Parathyroid adenoma (tissue), 2 donors: ENCODE measurements around the gene GPRC5B.

Experiments used
- H2AFZ ChIP-seq: fragments of 300-600 bp; sonication (generic); one replicate; pipeline ENCODE4 v1.7.0; 2017; ENCODE audit warnings: antibody characterized with exemption, mild to moderate bottlenecking
- H3K27ac ChIP-seq: fragments of 300-600 bp; sonication (generic); one replicate; pipeline ENCODE4 v1.7.0; 2017
- H3K27me3 ChIP-seq: fragments of 300-600 bp; sonication (generic); one replicate; pipeline ENCODE4 v1.7.0; 2017; ENCODE audit warnings: low read length; ENCODE audit not compliant: control insufficient read depth, insufficient read depth
- H3K36me3 ChIP-seq: fragments of 300-600 bp; sonication (generic); one replicate; pipeline ENCODE4 v1.7.0; 2017; ENCODE audit warnings: low read length; ENCODE audit not compliant: control insufficient read depth, insufficient read depth
- H3K4me1 ChIP-seq: fragments of 300-600 bp; sonication (generic); one replicate; pipeline ENCODE4 v1.7.0; 2017; ENCODE audit warnings: control low read depth
- H3K4me2 ChIP-seq: fragments of 300-600 bp; sonication (generic); one replicate; pipeline ENCODE4 v1.7.0; 2017; ENCODE audit warnings: low read length
- H3K4me3 ChIP-seq: fragments of 300-600 bp; sonication (generic); one replicate; pipeline ENCODE4 v1.7.0; 2017; ENCODE audit warnings: low read depth, low read length
- H3K79me2 ChIP-seq: fragments of 300-600 bp; sonication (generic); one replicate; pipeline ENCODE4 v1.7.0; 2017; ENCODE audit warnings: control low read depth
- H3K9ac ChIP-seq: fragments of 300-600 bp; sonication (generic); one replicate; pipeline ENCODE4 v1.7.0; 2017; ENCODE audit warnings: mild to moderate bottlenecking
- H3K9me3 ChIP-seq: fragments of 300-600 bp; sonication (generic); one replicate; pipeline ENCODE4 v1.7.0; 2017; ENCODE audit warnings: low read length; ENCODE audit not compliant: control insufficient read depth
- TF ChIP-seq, protein P1 (sequence below): fragments of 300-600 bp; sonication (generic); IDR thresholded peaks from one replicate; pipeline ENCODE4 v1.7.0; 2017; ENCODE audit warnings: antibody characterized with exemption, mild to moderate bottlenecking
- donor health status: primary hyperparathyroidism.

GPRC5B gene

DNA sequence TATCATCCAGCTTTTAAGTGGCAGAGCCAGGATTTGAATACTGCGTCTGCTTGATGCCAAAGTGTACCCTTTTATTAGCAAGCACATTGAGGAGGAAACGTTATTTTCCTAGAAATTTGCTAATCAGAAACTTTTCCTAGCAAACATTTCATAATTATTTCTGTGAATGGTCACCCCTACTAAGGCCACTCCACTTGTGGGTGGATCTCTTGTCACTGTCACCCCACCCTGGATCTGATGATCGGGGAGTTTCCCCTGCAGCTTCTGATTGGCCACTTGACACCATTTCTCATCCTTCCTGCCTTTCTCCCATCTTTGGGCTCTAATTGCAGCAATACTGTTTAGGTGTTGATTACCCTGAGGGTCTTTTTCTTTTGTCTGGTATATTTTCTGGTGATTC lies 35.9 kb downstream of the GPRC5B start:
- H3K4me1 ChIP-seq: peaks cover 20% of the 10 kb centered on the region
- H3K4me2 ChIP-seq: no peak overlapping the region
- no peak overlapping the region for H3K9ac ChIP-seq
- H3K9me3 ChIP-seq: no peaks in the 10 kb centered on the region
- H3K4me3 ChIP-seq: no peak overlapping the region
- peaks cover 3% of the 10 kb centered on the region for H3K79me2 ChIP-seq
- no peaks in the 10 kb centered on the region for H3K27me3 ChIP-seq
- no peaks in the 10 kb centered on the region for H3K36me3 ChIP-seq
- TF ChIP-seq, protein P1, sequence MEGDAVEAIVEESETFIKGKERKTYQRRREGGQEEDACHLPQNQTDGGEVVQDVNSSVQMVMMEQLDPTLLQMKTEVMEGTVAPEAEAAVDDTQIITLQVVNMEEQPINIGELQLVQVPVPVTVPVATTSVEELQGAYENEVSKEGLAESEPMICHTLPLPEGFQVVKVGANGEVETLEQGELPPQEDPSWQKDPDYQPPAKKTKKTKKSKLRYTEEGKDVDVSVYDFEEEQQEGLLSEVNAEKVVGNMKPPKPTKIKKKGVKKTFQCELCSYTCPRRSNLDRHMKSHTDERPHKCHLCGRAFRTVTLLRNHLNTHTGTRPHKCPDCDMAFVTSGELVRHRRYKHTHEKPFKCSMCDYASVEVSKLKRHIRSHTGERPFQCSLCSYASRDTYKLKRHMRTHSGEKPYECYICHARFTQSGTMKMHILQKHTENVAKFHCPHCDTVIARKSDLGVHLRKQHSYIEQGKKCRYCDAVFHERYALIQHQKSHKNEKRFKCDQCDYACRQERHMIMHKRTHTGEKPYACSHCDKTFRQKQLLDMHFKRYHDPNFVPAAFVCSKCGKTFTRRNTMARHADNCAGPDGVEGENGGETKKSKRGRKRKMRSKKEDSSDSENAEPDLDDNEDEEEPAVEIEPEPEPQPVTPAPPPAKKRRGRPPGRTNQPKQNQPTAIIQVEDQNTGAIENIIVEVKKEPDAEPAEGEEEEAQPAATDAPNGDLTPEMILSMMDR: no peak
- no peak overlapping the region for H3K27ac ChIP-seq
- H2AFZ ChIP-seq: no peak overlapping the region

DNA sequence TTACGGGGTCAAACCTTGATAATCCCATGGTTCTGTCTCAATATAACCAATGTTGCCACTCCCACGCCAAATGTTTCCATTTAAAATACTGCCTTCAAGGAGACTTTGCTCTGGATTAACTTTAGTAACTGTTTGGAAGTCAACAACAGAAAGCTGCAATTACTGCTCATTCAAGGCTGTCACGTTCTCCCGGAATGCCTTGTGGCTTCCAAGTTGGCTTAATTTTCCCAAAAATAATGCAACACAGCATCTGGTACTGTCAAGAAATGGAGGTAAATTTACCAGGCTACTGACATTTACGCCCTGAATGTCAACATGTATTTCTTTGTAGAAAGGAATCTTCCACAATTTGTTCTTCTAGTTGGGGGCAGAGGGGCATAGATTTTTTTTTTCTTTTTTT lies 38.2 kb downstream of the GPRC5B start:
- Histone ChIP-seq H3K4me1 (peaks cover 21% of the 10 kb centered on the region), H3K4me2 (no peak overlapping the region), H3K36me3 (no peaks in the 10 kb centered on the region), H3K9ac (no peak overlapping the region), H3K9me3 (no peaks in the 10 kb centered on the region), H3K27ac (no peak overlapping the region), H2AFZ (no peak overlapping the region), H3K4me3 (no peak overlapping the region), H3K79me2 (peaks cover 3% of the 10 kb centered on the region), H3K27me3 (no peaks in the 10 kb centered on the region)
- TF ChIP-seq, protein P1: no peak

DNA sequence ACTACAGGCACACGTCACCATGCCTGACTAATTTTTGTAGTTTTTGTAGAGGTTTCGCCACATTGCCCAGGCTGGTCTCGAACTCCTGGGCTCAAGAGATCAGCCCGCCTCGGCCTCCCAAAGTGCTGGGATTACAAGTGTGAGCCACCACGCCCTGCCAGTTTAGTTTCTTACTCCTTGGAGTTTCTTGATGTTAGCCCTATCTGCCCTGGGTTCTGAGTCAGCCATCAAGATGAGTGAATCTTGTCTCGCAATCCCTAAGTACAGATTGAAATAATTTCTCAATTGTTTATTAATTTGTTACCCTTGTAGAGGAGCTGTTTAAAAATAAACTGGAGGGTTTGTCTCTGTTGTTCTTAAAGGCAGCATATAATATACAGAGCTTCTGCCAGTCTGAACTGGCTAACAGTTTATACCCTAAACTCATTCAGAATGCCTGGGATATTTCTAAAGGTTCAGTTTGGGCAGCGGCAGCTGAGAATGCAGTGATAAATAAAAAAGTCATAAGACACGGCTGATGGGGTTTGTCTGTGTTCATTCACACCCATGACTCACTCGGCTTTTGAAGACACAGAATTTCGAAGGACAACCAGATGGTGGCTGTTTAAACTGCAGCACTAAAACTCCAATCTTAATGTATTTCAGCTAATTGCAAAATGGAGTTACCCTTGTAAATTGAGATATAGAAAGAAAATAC lies 39.6 kb downstream of the GPRC5B start:
- Histone ChIP-seq H2AFZ (no peak overlapping the region), H3K9ac (no peak overlapping the region), H3K79me2 (peaks cover 3% of the 10 kb centered on the region), H3K9me3 (no peaks in the 10 kb centered on the region), H3K4me2 (no peak overlapping the region), H3K27me3 (no peaks in the 10 kb centered on the region), H3K4me1 (peaks cover 17% of the 10 kb centered on the region), H3K4me3 (no peak overlapping the region), H3K36me3 (no peaks in the 10 kb centered on the region), H3K27ac (no peak overlapping the region)
- TF ChIP-seq, protein P1: no peak

GRCh38 chr16:19843371-19843770 lies 41.3 kb downstream of the GPRC5B start:
- H3K79me2 ChIP-seq: peaks cover 3% of the 10 kb centered on the region
- H3K27me3 ChIP-seq: no peaks in the 10 kb centered on the region
- no peaks in the 10 kb centered on the region for H3K36me3 ChIP-seq
- no peaks in the 10 kb centered on the region for H3K9me3 ChIP-seq
- no peak overlapping the region for H3K4me3 ChIP-seq
- H2AFZ ChIP-seq: no peak overlapping the region
- H3K4me2 ChIP-seq: no peak overlapping the region
- peaks cover 16% of the 10 kb centered on the region for H3K4me1 ChIP-seq
- TF ChIP-seq, protein P1: no peak
- H3K27ac ChIP-seq: no peak overlapping the region
- no peak overlapping the region for H3K9ac ChIP-seq
